Mesenchymal stem cell (in vitro differentiated cells and primary cell): ENCODE measurements around the gene IGF1R.

ENCODE experiments used
- DNase-seq: peaks from one replicate; pipeline ENCODE4 v3.0.0-alpha.2; 2013
- H2AFZ ChIP-seq: one replicate; pipeline ENCODE4 v1.6.1; 2013; ENCODE audit warnings: low read depth, mild to moderate bottlenecking, control low read depth, inconsistent platforms, low read length, moderate library complexity
- H2AK5ac ChIP-seq: 2 replicates; pipeline ENCODE4 v1.6.1; 2013; ENCODE audit warnings: low read length, moderate library complexity, mild to moderate bottlenecking, inconsistent platforms; ENCODE audit not compliant: severe bottlenecking
- H2BK120ac ChIP-seq: one replicate; pipeline ENCODE4 v1.6.1; 2013; ENCODE audit warnings: low read depth, mild to moderate bottlenecking, inconsistent platforms, low read length, moderate library complexity
- H2BK12ac ChIP-seq, 2 experiments: one replicate each; pipeline ENCODE4 v1.6.1; 2013; ENCODE audit warnings: inconsistent platforms in 2 of 2, low read length in 2 of 2, mild to moderate bottlenecking in 2 of 2, moderate library complexity in 2 of 2, control low read depth in 1 of 2
- H2BK15ac ChIP-seq: one replicate; pipeline ENCODE4 v1.6.1; 2013; ENCODE audit warnings: mild to moderate bottlenecking, low read depth, inconsistent platforms; ENCODE audit not compliant: poor library complexity, severe bottlenecking
- H2BK5ac ChIP-seq: 2 replicates; pipeline ENCODE4 v1.6.1; 2013; ENCODE audit warnings: low read depth, mild to moderate bottlenecking, low read length, control low read depth, inconsistent platforms; ENCODE audit not compliant: poor library complexity, severe bottlenecking
- H3K14ac ChIP-seq, 2 experiments: one replicate each; pipeline ENCODE4 v1.6.1; 2013; ENCODE audit warnings: inconsistent platforms in 2 of 2, low read length in 2 of 2, control low read depth in 1 of 2, mild to moderate bottlenecking in 1 of 2, moderate library complexity in 1 of 2
- H3K18ac ChIP-seq, 2 experiments: one replicate each; pipeline ENCODE4 v1.6.1; 2013; ENCODE audit warnings: inconsistent platforms in 2 of 2, low read length in 2 of 2, control low read depth in 1 of 2, low read depth in 1 of 2, mild to moderate bottlenecking in 1 of 2
- H3K23ac ChIP-seq, 2 experiments: one replicate each; pipeline ENCODE4 v1.6.1; 2013; ENCODE audit warnings: inconsistent platforms in 2 of 2, low read length in 2 of 2, mild to moderate bottlenecking in 2 of 2, moderate library complexity in 2 of 2, control low read depth in 1 of 2
- H3K27ac ChIP-seq: 2 replicates; pipeline ENCODE4 v1.5.1; 2013; ENCODE audit warnings: mild to moderate bottlenecking, moderate library complexity, low read length, control low read depth, inconsistent platforms; ENCODE audit not compliant: poor library complexity, severe bottlenecking
- H3K27me3 ChIP-seq, 2 experiments: 2 replicates each; pipeline versions ENCODE4 v1.6.1 to v1.7.0; 2013; ENCODE audit warnings: low read length in 2 of 2, mild to moderate bottlenecking in 2 of 2, moderate library complexity in 2 of 2, control low read depth in 1 of 2, inconsistent platforms in 1 of 2; ENCODE audit not compliant: control insufficient read depth in 1 of 2, insufficient read depth in 1 of 2
- H3K36me3 ChIP-seq, 2 experiments: 2 replicates each; pipeline versions ENCODE4 v1.6.1 to v1.7.0; 2013; ENCODE audit warnings: low read length in 2 of 2, control low read depth in 1 of 2, inconsistent platforms in 1 of 2, low read depth in 1 of 2, mild to moderate bottlenecking in 1 of 2; ENCODE audit not compliant: insufficient read depth in 2 of 2, control insufficient read depth in 1 of 2
- H3K4ac ChIP-seq, 2 experiments: one replicate each; pipeline ENCODE4 v1.6.1; 2013; ENCODE audit warnings: inconsistent platforms in 2 of 2, low read length in 2 of 2, mild to moderate bottlenecking in 2 of 2, moderate library complexity in 2 of 2, control low read depth in 1 of 2, low read depth in 1 of 2
- H3K4me1 ChIP-seq: 2 replicates; pipeline ENCODE4 v1.6.1; 2013; ENCODE audit warnings: low read depth, low read length, control low read depth; ENCODE audit not compliant: control insufficient read depth, insufficient read depth
- H3K4me2 ChIP-seq: 2 replicates; pipeline ENCODE4 v1.6.1; 2013; ENCODE audit warnings: low read length, mild to moderate bottlenecking, inconsistent platforms; ENCODE audit not compliant: poor library complexity, severe bottlenecking
- H3K4me3 ChIP-seq, 2 experiments: 2 replicates each; pipeline versions ENCODE4 v1.5.1 to v1.7.0; 2013; ENCODE audit warnings: low read length in 2 of 2, mild to moderate bottlenecking in 2 of 2, control low read depth in 1 of 2, low read depth in 1 of 2; ENCODE audit not compliant: insufficient read depth in 1 of 2
- H3K79me1 ChIP-seq: replicated peaks from 2 replicates; pipeline ENCODE4 v1.6.1; 2013; ENCODE audit warnings: mild to moderate bottlenecking, control low read depth, low read length, inconsistent platforms; ENCODE audit not compliant: poor library complexity, severe bottlenecking
- H3K9ac ChIP-seq: 2 replicates; pipeline ENCODE4 v1.7.0; 2013; ENCODE audit warnings: mild to moderate bottlenecking, low read length, moderate library complexity
- H3K9me3 ChIP-seq: 2 replicates; pipeline ENCODE4 v1.7.0; 2013; ENCODE audit warnings: mild to moderate bottlenecking, low read length; ENCODE audit not compliant: control insufficient read depth
- H4K8ac ChIP-seq: one replicate; pipeline ENCODE4 v1.6.1; 2013; ENCODE audit warnings: inconsistent platforms, mild to moderate bottlenecking, low read length, moderate library complexity
- H4K91ac ChIP-seq: one replicate; pipeline ENCODE4 v1.6.1; 2013; ENCODE audit warnings: mild to moderate bottlenecking, low read length, inconsistent platforms
- WGBS: methylation state at CpG from one replicate; pipeline ENCODE4 v1.1.7; 2013; ENCODE audit warnings: mixed read lengths; 5-methylcytosine and 5-hydroxymethylcytosine counted together

The IGF1R gene

GRCh38 chr15:98620020-98620419, 28.3 kb upstream of the IGF1R start:
- Histone ChIP-seq H4K91ac (no peak overlapping the region), H2BK120ac (no peak overlapping the region), H3K4me2 (no peak overlapping the region), H3K79me1 (no peaks in the 10 kb centered on the region), H3K4me3 (no peak overlapping the region), H3K36me3 (no peaks in the 10 kb centered on the region), H3K9me3 (no peaks in the 10 kb centered on the region), H3K4ac (no peak overlapping the region), H2BK15ac (no peak overlapping the region), H2AFZ (no peak overlapping the region), H3K27ac (no peak overlapping the region), H3K23ac (no peak overlapping the region), H3K14ac (no peak overlapping the region), H2BK12ac (no peak overlapping the region), H4K8ac (no peak overlapping the region), H2BK5ac (no peak overlapping the region), H3K27me3 (peaks cover 5 to 30% of the 10 kb centered on the region in 2 experiments), H3K9ac (no peak overlapping the region), H3K4me1 (no peaks in the 10 kb centered on the region), H3K18ac (no peak overlapping the region), H2AK5ac (no peak overlapping the region)
- 71% methylated on average over 8 of the region's 8 CpGs for WGBS
- DNase-seq: no peak

GRCh38 chr15:98621021-98621420, 27.3 kb upstream of the IGF1R start:
- H2BK15ac ChIP-seq: no peak overlapping the region
- H3K18ac ChIP-seq: no peak overlapping the region
- no peaks in the 10 kb centered on the region for H3K9me3 ChIP-seq
- no peak overlapping the region for H2BK120ac ChIP-seq
- H3K36me3 ChIP-seq: no peaks in the 10 kb centered on the region
- no peak overlapping the region for H2BK12ac ChIP-seq
- no peak overlapping the region for H4K8ac ChIP-seq
- H3K14ac ChIP-seq: no peak overlapping the region
- H2AFZ ChIP-seq: no peak overlapping the region
- peaks cover 10 to 36% of the 10 kb centered on the region in 2 experiments for H3K27me3 ChIP-seq
- no peak overlapping the region for H3K4me2 ChIP-seq
- H4K91ac ChIP-seq: no peak overlapping the region
- H3K9ac ChIP-seq: no peak overlapping the region
- WGBS: 83% methylated on average over 1 of the region's 2 CpGs
- H3K27ac ChIP-seq: no peak overlapping the region
- no peaks in the 10 kb centered on the region for H3K79me1 ChIP-seq
- peak overlapping the region; percentile 31 for H2BK5ac ChIP-seq
- no peak overlapping the region for H3K4ac ChIP-seq
- no peaks in the 10 kb centered on the region for H3K4me1 ChIP-seq
- DNase-seq: no peak
- no peak overlapping the region for H3K4me3 ChIP-seq
- no peak overlapping the region for H3K23ac ChIP-seq
- H2AK5ac ChIP-seq: no peak overlapping the region

DNA sequence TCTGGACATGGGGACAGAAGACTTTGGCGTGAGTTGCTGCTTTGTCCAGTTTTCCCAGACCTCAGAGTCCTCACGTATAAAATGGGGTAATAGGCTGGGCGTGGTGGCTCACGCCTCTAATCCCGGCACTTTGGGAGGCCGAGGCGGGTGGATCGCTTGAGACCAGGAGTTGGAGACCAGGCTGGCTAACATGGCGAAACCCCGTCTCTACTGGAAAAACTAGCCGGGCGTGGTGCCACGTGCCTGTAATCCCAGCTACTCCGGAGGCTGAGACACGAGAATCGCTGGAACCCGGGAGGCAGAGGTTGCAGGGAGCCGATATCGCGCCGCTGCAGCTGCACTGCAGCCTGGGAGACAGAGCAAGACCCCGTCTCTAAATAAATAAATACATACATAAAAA, 22.7 kb upstream of the IGF1R start:
- H3K4ac ChIP-seq: no peak overlapping the region
- no peak overlapping the region for H3K4me3 ChIP-seq
- no peaks in the 10 kb centered on the region for H3K9me3 ChIP-seq
- no peak overlapping the region for H2BK12ac ChIP-seq
- no peak overlapping the region for H2AK5ac ChIP-seq
- no peak overlapping the region for H4K8ac ChIP-seq
- H3K36me3 ChIP-seq: no peaks in the 10 kb centered on the region
- H3K18ac ChIP-seq: no peak overlapping the region
- no peak overlapping the region for H2AFZ ChIP-seq
- no peak overlapping the region for H3K27ac ChIP-seq
- no peak overlapping the region for H4K91ac ChIP-seq
- H3K23ac ChIP-seq: no peak overlapping the region
- H2BK120ac ChIP-seq: no peak overlapping the region
- no peak overlapping the region for H3K14ac ChIP-seq
- H2BK15ac ChIP-seq: no peak overlapping the region
- no peaks in the 10 kb centered on the region for H3K4me1 ChIP-seq
- no peak overlapping the region for H3K4me2 ChIP-seq
- DNase-seq: no peak
- peaks cover 18 to 35% of the 10 kb centered on the region in 2 experiments for H3K27me3 ChIP-seq
- no peak overlapping the region for H3K9ac ChIP-seq
- WGBS: 90% methylated on average over 17 of the region's 22 CpGs
- no peaks in the 10 kb centered on the region for H3K79me1 ChIP-seq
- no peak overlapping the region for H2BK5ac ChIP-seq

DNA sequence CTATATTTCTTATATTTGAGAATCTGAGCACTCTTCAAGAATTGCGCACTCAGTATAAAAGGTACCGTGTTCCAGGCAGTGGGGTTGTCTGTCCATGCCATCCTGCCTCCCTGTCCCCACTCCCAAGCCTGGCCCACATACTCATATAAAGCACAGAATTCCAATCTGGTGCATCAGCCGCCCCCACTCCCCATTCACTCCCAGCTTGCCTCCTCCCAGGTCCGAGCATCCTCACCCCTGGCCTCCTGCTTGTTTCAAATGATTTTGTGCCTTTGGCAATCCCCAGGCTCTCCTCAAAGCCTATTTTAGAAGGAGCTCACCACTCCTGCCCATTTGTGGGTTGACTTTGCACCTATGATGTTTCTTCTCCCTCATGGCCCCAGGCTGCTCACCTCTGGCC, 22.2 kb upstream of the IGF1R start:
- Histone ChIP-seq H3K79me1 (no peaks in the 10 kb centered on the region), H2BK15ac (no peak overlapping the region), H3K4ac (no peak overlapping the region), H3K23ac (no peak overlapping the region), H3K14ac (no peak overlapping the region), H3K27me3 (peaks cover 18 to 35% of the 10 kb centered on the region in 2 experiments), H3K4me1 (no peaks in the 10 kb centered on the region), H4K91ac (no peak overlapping the region), H2AFZ (no peak overlapping the region), H3K4me3 (no peak overlapping the region), H3K9ac (no peak overlapping the region), H3K4me2 (no peak overlapping the region), H2AK5ac (no peak overlapping the region), H2BK120ac (no peak overlapping the region), H3K36me3 (no peaks in the 10 kb centered on the region), H2BK12ac (no peak overlapping the region), H3K27ac (no peak overlapping the region), H3K18ac (no peak overlapping the region), H3K9me3 (no peaks in the 10 kb centered on the region), H2BK5ac (no peak overlapping the region), H4K8ac (no peak overlapping the region)
- DNase-seq: no peak
- 79% methylated on average over 4 of the region's 4 CpGs for WGBS
